Ureter (tissue), 1 donor: ENCODE results near the gene LCN10. TPM values are rescaled to one million over a fixed set of nuclear protein-coding genes. Genes with fewer than 3 reads are reported as not detected.
"Not testable (repeated sequence)": the region's sequence is repeated elsewhere in the genome, so short reads cannot be mapped to it uniquely, and the experiment has no call there.

Experiments
- DNase-seq: peaks from one replicate; pipeline ENCODE4 v3.0.0-alpha.2; 2020; ENCODE audit warnings: low spot score
- total RNA-seq: library from RNA; stranded (reverse); gene quantifications from one replicate; pipeline ENCODE4 v1.2.4, GENCODE V29; 2023
- donor health status: DM: yes; HTN: yes; CAD: no.

LCN10 gene
- total RNA-seq, 1 donor from 2014 or later, result 40.6 TPM

DNA sequence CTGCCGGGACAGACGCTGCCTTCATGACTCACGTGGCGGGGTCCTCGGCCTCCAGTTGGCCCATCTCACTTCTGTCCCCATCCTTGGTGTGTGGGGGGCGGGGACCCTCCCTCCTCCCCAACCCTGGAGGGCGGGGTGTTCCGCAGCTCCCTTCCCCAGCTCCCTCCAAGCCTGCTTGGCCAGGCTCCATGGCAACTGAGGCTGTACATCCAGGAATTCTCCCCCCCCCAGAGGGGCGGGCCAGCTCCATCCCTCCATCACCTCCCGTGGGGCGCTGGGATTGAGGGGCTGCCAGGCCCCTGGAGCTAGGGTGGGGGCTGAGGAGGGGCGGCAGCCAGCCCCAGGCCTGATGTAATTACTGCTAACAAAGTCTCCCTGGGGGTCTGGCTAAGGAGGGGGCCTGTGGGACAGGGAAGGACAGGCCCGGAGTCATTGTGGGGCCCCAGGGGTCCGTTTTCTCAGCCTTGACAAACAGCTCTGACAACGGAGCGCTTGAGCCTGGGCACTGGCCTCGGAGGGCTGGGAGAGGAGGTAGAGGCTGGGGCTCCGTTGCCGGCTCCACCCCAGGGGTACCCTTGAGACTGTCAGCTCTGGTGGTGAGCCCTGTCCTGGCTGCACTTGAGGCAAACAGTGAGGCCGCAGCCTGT, 22.4 kb downstream of the LCN10 start:
- DNase-seq, result no peak

DNA sequence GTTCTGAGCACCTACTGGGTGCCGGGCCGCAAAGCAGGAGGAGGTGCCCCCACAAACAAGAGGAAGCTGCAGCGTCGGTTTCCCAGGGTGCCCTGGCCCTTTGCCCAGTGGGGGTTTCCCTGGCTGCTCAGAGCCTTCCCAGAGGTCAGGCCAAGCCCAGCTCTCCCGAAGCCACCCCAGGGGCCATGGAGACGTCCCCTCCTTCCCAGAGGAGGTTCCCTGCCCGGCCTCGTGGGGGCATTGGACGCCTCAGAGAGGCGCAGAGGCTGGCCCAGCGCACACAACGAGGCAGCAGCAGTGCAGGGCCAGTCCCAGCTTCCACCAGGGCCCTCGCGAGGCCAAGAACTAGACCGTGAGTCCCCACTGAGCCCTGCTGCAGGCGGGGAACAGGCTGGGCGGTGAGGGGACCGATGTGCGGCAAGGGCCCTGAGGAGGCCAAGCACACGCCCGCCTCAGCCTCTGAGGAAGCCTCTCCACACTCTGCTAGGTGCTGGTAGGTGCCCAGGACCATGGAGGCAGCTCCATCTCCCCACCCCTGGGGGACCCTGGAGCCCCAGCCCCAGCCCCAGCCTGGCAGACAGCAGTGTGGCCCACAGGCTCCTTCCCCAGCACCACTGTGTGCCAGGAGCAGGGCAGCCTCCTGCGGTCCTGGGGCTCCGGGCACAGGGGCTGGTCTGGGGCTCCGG, 23.4 kb downstream of the LCN10 start:
- DNase-seq, result no peak

DNA sequence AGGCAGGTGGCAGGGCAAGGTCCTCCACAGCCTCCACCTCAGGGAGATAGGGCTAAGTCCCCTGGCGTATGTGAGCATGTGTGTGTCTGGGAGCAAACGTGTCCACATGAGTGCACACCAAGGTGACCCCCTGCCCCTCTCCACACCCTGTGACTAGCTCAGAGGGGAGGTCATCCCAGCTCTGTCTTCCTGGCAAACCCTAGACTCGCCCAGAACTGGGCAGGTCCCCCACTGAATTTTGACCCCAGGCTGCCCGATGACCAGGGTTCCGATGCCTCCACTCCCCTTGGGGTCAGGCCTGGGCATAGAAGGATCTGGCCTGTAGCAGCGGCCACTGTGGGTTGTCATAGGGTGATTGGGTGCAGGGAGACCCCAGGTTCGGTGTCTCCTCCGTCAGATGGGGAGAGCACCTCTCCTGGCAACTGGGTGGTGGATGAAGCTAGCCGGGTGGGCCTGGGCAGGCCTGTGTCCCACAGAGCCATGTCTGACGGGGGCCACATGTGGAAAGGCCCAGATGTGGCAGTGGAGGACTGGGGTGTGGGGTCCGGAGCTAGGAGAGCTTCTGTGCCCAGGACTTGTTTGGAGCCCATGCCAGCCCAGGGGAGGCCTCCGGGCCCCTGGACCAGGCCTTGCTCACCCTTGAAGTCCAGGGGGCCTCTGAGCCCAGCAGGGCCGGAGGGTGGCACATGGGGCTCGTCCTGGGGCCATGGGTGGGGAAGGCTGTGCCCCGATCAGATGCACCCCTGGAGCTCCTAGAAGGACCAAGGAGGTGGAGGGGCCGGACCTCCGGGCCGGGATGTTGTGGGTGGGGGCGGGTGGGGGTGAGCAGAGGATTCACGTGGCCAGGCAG, 24.2 kb downstream of the LCN10 start:
- no peak for DNase-seq

DNA sequence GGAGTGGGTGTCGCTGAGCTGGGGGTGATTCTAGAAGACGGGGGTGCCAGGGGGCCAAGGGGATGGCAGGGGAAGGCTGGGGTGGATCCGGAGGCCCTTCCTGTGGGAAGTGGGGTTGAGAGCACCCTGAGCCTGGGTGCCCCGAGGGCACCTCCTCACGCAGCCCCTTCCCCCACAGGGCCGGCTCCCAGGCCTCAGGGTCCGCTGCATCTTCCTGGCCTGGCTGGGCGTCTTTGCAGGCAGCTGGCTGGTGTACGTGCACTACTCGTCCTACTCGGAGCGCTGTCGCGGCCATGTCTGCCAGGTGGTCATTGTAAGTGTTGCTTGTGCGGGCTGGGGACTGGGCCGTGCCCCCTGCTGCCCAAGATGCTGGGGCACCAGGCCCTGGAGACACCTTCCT, 25.3 kb downstream of the LCN10 start:
- DNase-seq, result no peak

DNA sequence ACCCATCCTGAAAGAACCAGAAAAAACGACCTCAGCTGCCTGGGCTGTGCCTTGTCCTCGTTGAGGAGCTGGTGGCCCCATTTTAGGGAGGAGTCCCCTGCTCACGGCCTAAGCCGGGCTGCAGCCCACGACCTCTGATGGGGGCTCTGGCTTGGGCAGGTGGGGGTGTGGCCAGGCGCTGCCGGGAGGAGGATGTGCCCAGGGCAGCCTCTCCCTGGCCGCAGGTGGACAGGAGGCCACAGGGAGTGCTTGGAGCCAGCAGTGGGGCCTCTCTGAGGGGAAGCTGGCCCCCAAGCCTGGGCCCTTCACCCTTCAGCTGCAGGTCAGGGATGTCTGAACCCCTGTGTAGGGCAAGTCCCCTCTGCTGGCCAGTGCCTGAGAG, 27.9 kb downstream of the LCN10 start:
- peak; percentile 42 for DNase-seq

DNA sequence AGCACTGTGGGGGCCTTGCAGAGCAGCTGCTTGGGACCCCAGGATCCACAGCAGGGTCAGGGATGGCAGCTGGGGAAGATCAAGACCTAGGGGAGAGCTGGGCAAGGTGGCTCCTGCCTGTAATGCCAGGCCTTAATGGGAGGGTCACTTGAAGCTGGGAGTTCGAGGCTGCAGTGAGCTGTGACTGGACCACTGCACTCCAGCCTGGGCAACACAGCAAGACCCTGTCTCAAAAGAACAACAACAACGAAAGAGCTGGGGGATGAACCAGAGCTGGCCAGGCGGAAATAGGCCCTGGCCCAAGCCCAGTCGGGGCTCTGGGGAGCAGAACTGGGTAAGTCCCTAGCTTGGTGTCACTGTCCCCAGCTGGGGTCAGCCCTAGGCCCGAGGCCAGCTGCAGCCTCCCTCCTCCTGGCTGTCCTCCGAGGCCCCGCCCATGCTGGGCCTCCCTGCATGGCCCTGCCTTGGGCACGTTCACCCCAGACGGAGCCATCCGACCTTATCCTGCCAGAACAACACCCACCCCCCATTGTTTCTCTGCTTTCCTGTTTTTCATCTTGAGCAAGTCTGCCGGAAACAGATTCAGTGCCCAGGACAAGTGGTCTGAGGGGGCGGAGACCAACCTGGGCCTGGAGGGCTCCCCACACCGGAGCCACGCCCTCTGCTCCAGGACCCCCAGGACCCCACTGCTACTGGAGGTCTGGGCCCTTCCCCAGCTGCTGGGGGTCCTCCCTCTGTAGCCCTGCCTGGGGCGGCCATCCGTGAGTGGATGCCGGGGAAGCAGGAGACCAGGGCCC, 28.4 kb downstream of the LCN10 start:
- no peak for DNase-seq

DNA sequence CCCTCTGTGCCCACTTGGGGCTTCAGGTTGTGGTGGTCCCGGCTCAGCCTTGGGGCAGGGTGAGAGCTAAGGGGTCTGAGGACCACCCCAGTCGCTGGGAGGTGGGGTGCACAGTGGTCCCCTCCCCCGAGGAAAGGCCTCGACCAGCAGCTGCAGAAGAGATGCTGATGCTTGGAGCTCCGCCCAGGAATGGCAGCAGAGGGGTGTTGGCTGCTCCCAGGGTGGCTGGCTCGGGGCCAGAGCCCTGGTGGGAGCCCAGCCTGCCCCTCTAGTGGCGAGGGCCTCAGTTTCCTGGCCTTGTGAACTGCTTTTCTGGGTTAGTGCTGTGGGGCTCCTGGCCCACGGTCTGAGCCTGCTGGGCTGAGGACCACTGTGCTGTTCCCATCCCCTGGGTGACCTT, 29.2 kb downstream of the LCN10 start:
- no peak for DNase-seq

DNA sequence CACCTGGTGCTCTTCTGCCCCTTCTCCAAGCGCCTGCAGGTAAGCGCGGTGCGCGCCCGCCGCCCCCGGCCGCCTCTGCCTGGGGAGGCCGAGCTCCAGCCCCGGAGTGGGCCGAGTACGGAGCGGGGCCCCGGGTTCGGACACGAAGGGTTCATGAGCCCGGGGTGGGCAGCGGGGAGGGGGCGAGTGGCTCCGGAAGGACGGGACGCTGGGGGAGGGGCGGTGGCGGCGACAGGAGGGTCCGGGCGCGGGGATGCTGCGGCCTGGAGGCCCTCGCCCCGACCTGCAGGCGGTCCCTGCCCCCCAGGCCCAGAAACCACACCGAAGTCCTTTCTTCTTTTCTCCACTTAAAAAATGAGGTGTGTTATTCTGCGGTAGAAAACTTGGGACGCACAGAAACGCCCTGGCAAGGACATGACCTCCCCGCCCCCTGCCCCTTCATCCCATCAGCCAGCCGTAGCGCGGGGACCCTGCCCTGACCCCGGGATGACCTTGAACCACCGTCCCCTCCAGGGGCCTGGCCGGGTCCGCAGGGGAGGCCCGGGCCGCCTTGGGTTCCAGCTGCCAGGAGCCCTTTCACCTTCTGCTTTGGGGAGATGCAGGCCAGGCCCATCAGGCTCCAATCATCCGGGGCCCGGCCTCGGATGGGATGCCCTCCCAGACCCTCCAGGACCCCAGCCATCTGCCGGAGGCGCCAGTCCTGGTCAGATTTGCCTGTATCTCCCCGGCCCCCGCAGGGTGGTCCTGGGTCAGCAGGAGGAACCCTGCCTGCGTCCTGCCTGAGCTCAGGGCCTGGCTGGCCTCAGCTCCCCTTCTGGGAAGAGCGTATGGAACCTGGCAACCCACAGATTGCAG, 29.8 kb downstream of the LCN10 start:
- peak; percentile 43 for DNase-seq

DNA sequence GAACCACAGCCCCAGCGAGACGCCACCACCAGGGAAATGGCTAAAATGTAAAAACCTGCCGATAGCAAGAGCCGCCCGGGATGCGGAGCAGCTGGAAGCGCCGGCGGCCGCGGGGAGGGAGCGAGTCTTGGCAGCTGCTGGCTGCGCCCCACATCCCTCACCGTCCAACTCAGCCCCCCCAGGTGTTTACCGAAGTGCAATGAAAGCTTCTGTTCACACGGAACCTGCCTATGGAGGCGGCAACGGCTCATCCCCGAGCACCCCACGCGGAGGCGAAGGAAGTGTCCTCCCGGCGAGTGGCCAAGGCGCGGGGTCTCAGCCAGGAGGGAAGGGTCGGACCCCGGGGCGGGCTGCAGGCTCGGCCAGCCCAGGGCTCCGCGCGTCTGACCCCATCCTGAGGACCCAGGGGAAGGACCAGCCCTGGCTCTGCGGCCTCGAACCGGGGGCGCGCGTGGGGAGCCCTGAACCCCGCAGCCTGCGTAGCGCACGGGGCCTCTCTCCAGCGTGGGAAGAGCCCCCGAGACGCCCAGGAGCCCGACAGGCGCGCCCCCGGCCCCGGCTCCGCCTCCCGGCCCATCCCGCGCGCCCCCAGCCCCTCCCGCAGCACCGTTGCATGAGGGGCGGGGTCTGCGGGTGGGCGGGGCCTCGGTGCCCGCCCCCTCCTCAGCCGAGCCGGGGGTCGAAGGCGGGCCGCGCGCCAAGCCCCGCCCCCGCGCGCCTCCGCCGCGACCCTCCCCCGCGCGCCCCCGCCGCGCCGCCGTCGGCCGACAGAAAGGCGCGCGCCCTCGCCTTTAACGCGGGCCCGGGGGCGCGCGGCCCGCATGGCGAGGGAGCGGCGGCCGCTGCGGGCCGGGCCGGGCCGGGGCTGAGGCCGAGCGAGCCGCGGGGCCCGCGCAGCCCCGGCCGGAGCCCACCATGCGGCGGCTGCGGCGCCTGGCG, 30.7 kb downstream of the LCN10 start, which contains the start of gene DIPK1B:
TSS of gene DIPK1B (plus strand) at position 822 of the 939 bp plus-strand sequence. CDS start at position 916, 94 bp downstream.
- DNase-seq, result peak; percentile 46

DNA sequence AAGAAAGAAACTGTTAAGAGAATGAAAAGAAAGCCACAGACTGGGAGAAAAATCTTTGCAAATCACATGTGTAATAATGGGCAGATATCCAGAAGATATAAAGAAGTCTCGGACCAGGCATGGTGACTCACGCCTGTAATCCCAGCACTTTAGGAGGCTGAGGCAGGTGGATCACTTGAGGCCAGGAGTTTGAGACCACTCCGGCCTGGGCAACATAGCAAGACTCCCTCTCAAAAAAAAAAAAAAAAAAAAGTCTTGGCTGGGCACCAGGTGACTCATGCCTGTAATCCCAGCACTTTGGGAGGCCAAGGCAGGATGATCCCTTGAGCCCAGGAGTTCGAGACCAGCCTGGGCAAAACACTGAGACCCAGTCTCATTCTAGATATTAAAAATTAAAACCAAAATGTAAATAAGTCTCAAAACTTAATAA, 31.5 kb downstream of the LCN10 start:
- DNase-seq, result not testable (repeated sequence)

DNA sequence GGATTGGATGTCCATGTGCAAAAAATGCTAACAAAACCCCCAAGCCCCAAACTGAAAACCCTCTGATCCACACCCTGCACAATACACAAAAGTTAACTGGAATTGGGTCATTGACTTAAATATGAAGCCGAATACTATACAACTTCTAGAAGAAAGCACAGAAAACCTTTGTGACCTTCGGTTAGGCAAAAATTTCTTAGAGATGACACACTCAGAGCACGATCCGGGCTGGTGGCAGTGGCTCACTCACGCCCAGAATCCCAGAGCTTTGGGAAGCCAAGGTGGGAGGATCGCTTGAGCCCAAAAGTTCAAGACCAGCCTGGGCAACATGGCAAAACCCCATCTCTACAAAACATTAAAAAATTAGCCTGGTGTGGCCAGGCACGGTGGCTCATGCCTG, 32.2 kb downstream of the LCN10 start:
- DNase-seq, result no peak

DNA sequence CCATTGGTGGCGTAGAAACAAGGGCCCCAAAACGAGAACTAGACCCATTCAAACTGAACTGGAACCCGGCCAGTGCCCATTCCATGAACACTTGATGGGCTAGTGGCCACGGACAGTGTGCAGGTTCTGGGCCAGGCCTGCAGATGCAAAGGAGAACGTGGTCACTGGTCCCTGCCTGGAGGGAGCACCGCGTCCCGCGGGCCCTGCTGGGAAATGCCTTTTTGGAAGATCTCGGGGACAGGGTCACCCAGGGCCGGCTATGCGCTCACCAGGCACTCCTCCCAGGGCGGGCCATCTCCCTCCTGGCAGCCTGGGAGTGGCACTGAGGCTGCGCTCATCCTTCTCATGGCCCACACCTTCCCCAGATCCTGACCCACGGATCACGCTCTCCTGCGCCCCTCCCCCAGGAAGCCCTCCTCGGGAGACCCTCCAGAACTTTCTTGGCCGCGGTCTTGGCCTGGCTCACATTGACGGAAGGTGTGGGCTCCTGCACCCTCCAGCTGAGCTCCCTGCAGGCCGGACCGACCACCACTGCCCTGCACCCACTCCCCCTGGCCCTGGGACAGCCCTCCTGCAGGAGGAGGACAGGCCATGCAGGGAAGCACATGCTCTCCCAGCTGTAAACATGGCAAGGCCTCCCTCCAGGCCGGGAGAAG, 33.2 kb downstream of the LCN10 start:
- peak; percentile 42 for DNase-seq

DNA sequence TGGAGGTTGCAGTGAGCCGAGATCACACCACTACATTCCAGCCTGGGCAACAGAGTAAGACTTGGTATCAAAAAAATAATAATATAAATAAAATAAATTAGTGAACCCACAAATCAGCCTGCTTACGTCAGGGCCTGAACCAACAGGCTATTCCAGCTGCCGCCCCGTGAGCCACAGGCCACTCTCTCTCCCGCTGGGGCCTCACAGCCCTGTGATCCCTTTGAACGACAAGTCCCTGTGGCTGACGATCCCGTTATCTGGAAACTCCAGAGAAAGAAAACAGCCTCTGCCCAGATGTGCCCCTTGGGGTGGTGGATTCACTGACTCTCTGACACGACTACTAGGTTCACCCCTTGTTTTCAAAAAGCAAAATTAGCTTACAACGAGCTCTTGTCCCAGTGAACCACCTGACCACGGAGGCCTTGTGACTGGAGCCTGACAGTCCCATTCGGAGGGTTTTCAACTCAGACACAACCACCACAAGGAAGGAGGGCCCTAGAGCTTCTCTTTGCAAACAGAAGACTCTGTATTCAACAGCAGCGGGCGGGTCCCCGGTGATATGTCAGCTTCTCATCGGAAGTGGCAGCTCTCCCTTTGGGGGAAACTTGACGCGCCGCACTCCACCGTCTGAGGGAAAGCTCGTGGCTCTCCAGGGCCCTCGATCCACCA, 34.8 kb downstream of the LCN10 start:
- no peak for DNase-seq

DNA sequence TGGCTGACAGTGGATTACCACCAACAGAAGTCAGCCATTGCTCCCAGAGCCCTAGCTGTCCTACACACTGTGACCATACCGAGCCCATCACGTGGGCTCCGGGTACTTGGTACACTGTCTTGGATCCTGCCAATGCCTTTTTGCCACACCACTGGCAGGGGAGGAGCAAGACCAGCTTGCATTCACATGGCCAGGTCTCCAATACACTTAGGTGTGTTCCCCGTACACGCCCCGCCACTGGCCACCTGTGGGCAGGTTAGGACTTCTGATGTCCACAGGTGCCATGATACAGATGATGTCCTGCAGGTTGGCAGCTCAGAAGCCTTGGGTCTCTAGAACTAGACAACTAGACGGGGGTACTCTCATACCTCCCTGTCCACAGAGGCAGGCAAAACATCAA, 35.7 kb downstream of the LCN10 start:
- no peak for DNase-seq

DNA sequence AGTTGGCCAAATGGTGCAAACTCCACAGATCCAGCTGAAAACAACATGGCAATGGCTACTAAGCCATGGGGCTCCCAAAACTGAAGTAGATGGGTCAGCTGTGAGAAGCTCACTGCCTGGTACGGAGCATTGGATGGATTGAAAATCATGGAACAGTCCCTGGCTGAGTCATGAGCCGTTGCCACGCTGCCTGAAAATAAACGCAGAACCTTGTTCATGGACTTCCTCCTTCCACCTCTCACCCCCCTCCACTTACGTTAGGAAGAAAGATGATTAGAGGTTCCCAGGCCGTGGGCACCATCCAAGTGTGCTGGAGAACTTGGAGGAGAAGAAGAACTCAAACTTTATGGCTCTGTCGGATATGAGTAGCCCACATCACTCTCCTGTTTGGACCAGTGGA, 37.2 kb downstream of the LCN10 start:
- DNase-seq, result no peak

DNA sequence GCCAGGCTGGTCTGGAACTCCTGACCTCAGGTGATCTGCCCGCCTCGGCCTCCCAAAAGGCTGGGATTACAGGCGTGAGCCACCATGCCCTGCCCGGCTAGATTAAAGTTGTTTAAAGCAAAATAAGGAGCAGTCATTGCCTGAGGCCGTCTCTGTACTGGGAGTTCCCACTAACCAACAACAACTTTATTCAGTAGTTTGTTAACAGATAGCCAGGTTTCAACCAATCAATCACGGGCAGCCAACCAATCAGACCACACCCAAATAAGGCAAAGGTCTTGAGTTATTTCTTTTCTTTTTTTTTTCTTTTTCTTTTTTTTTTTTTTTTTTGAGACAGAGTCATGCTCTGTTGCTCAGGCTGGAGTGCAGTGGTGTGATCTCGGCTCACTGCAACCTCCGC, 38.0 kb downstream of the LCN10 start:
- not testable (repeated sequence) for DNase-seq

DNA sequence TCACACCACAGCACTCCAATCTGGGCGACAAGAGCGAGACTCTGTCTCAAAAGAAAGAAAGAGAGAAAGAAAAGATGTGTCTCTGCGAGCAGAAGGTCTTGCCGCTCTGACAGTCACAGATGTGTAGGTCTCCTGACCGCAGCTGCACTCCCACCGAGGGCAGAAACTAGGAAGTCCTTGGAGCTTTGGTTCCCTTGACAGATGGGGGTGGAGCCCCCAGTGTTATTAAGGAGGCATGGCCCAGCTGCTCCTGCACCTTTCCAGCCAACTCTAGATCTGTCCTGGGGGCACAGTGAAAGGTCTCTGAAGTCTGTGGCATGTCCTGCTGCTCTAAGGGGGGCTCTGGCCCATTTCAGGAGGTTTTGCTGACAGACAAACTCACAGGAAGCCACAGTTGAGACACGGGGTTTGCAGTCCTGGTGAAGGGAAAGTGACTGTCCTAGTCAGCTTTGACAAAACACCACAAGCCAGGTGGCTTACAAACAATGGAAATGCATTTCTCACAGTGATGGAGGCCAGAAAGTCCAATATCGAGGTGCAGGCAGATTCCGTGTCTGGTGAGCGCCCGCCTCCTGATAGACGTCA, 39.4 kb downstream of the LCN10 start:
- DNase-seq, result no peak

DNA sequence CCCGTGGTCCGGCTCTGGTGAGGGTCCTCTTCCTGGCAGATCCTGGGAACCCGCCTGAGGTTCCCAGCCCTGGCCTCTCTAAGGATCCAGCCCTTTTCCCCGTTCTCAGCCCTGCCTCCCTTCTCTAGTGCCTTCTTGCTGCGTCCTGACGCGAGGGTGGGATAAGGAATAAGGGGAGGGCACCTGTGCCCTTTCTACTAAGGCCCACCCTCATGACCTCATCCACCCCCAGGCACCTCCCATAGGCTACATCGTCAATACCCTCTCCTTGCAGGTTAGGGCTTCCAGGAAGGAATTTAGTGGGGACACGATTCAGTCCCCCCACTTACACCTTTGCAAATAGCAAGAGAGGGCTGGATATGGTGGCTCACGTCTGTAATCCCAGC, 41.1 kb downstream of the LCN10 start:
- no peak for DNase-seq
